ENCODE data around the gene TRIM26. TPM values are rescaled to one million over a fixed set of nuclear protein-coding genes. Genes with fewer than 3 reads are reported as not detected.

The TRIM26 gene
- total and polyA plus RNA-seq, 2 of the 13 experiments (the other 11 are each of a cell fraction or from before 2014, with no cell fraction given), result 27.1 to 38.7 TPM

DNA sequence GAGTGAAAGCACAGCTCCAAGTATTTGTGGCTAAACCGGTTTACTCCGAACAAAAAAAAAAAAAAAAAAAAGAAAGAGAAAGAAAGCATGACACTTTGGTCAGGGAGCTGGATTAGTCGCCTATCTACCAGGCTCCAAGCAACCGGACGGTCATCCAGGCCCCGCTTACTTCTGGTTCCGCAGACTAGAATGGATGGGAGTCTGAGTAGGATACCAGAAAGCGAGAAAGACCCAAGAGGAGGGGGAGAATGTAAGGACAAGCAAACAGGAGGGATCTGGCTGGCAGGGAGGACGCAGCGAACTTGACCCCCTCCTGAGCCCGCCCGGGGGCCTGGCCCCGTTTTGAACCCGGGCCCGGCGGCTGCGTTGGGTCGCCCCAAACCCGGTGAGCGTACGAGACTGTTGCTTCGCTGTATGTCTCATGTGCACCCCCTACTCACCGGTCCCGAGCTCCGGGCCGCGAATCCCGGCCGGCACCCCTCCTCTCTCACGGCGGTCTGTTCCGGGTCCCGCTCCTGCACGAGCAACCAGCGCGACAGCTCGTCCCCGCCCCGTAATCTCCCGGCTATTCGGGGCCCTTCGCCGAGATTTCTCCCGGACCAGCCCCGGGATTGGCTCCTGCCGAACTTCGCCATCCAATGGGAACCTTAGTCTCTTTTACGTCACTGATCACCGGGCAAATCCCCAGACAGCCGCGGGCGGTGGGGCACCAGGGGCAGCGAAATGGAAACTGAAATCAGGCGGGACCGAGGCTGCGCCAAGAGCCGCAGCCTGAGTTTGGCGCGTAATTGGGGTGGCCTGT is at the start of gene TRIM26 (continued):
- TF ChIP-seq ZSCAN22 (CRISPR knock-in tag; IDR thresholded peaks at IDR 0.05) (no peak; the same call in 1 of the 2 replicates), PHF20 (CRISPR knock-in tag; IDR thresholded peaks at IDR 0.05) (peak; percentile 72; the same call in 1 of the 2 replicates), SETDB1 (CRISPR knock-in tag; IDR thresholded peaks at IDR 0.05; ENCODE audit: borderline replicate concordance) (no peak), NFRKB (IDR thresholded peaks at IDR 0.05) (no peak), ZNF20 (CRISPR knock-in tag; IDR thresholded peaks at IDR 0.05) (0 out of 2 replicates have a peak, but pooled peaks have one; percentile 16), HIVEP1 (CRISPR knock-in tag; IDR thresholded peaks at IDR 0.05) (peak; percentile 55; the same call in 1 of the 2 replicates), ZNF572 (CRISPR knock-in tag; IDR thresholded peaks at IDR 0.05) (no peak), ZNF350 (CRISPR knock-in tag; IDR thresholded peaks at IDR 0.05; ENCODE audit: borderline replicate concordance, low read depth) (no peak; the same call in 1 of the 2 replicates), ZNF468 (CRISPR knock-in tag; IDR thresholded peaks at IDR 0.05) (no peak), ZNF292 (CRISPR knock-in tag; IDR thresholded peaks at IDR 0.05; ENCODE audit: borderline replicate concordance, low read depth) (peak; percentile 80), ZNF256 (CRISPR knock-in tag; conservative IDR thresholded peaks at IDR 0.05) (peak; percentile 77; the same call in 1 of the 2 replicates), RARG (CRISPR knock-in tag; IDR thresholded peaks at IDR 0.05; ENCODE audit: low read depth) (0 out of 2 replicates have a peak, but pooled peaks have one; percentile 7), ZNF660 (CRISPR knock-in tag; IDR thresholded peaks at IDR 0.05; ENCODE audit: borderline replicate concordance, low read depth) (peak; percentile 76; the same call in 1 of the 2 replicates), AHR (CRISPR knock-in tag; IDR thresholded peaks at IDR 0.05) (no peak), TAF1 (CRISPR knock-in tag; IDR thresholded peaks at IDR 0.05) (peak; percentile 89), RFXAP (CRISPR knock-in tag; IDR thresholded peaks at IDR 0.05; ENCODE audit: borderline replicate concordance) (peak; percentile 100)
- TF ChIP-seq, protein P1, sequence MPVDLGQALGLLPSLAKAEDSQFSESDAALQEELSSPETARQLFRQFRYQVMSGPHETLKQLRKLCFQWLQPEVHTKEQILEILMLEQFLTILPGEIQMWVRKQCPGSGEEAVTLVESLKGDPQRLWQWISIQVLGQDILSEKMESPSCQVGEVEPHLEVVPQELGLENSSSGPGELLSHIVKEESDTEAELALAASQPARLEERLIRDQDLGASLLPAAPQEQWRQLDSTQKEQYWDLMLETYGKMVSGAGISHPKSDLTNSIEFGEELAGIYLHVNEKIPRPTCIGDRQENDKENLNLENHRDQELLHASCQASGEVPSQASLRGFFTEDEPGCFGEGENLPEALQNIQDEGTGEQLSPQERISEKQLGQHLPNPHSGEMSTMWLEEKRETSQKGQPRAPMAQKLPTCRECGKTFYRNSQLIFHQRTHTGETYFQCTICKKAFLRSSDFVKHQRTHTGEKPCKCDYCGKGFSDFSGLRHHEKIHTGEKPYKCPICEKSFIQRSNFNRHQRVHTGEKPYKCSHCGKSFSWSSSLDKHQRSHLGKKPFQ (CRISPR knock-in tag; IDR thresholded peaks at IDR 0.05; ENCODE audit: insufficient replicate concordance), result peak; percentile 71
- TF ChIP-seq, protein P2, sequence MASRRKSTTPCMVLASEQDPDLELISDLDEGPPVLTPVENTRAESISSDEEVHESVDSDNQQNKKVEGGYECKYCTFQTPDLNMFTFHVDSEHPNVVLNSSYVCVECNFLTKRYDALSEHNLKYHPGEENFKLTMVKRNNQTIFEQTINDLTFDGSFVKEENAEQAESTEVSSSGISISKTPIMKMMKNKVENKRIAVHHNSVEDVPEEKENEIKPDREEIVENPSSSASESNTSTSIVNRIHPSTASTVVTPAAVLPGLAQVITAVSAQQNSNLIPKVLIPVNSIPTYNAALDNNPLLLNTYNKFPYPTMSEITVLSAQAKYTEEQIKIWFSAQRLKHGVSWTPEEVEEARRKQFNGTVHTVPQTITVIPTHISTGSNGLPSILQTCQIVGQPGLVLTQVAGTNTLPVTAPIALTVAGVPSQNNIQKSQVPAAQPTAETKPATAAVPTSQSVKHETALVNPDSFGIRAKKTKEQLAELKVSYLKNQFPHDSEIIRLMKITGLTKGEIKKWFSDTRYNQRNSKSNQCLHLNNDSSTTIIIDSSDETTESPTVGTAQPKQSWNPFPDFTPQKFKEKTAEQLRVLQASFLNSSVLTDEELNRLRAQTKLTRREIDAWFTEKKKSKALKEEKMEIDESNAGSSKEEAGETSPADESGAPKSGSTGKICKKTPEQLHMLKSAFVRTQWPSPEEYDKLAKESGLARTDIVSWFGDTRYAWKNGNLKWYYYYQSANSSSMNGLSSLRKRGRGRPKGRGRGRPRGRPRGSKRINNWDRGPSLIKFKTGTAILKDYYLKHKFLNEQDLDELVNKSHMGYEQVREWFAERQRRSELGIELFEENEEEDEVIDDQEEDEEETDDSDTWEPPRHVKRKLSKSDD (CRISPR knock-in tag; IDR thresholded peaks at IDR 0.05; ENCODE audit: low read depth), result no peak
- TF ChIP-seq, protein P3, sequence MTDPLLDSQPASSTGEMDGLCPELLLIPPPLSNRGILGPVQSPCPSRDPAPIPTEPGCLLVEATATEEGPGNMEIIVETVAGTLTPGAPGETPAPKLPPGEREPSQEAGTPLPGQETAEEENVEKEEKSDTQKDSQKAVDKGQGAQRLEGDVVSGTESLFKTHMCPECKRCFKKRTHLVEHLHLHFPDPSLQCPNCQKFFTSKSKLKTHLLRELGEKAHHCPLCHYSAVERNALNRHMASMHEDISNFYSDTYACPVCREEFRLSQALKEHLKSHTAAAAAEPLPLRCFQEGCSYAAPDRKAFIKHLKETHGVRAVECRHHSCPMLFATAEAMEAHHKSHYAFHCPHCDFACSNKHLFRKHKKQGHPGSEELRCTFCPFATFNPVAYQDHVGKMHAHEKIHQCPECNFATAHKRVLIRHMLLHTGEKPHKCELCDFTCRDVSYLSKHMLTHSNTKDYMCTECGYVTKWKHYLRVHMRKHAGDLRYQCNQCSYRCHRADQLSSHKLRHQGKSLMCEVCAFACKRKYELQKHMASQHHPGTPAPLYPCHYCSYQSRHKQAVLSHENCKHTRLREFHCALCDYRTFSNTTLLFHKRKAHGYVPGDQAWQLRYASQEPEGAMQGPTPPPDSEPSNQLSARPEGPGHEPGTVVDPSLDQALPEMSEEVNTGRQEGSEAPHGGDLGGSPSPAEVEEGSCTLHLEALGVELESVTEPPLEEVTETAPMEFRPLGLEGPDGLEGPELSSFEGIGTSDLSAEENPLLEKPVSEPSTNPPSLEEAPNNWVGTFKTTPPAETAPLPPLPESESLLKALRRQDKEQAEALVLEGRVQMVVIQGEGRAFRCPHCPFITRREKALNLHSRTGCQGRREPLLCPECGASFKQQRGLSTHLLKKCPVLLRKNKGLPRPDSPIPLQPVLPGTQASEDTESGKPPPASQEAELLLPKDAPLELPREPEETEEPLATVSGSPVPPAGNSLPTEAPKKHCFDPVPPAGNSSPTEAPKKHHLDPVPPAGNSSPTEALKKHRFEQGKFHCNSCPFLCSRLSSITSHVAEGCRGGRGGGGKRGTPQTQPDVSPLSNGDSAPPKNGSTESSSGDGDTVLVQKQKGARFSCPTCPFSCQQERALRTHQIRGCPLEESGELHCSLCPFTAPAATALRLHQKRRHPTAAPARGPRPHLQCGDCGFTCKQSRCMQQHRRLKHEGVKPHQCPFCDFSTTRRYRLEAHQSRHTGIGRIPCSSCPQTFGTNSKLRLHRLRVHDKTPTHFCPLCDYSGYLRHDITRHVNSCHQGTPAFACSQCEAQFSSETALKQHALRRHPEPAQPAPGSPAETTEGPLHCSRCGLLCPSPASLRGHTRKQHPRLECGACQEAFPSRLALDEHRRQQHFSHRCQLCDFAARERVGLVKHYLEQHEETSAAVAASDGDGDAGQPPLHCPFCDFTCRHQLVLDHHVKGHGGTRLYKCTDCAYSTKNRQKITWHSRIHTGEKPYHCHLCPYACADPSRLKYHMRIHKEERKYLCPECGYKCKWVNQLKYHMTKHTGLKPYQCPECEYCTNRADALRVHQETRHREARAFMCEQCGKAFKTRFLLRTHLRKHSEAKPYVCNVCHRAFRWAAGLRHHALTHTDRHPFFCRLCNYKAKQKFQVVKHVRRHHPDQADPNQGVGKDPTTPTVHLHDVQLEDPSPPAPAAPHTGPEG (CRISPR knock-in tag; IDR thresholded peaks at IDR 0.05), result peak; percentile 4; the same call in 1 of the 2 replicates
